Central memory CD8-positive, alpha-beta T cell (primary cell): ENCODE data around the gene SMARCA2.

Experiments
- ATAC-seq: fragments of 150-1000 bp; cut with Tn5 transposase; replicated peaks from 2 replicates; pipeline ENCODE4 v1.10.0; 2022; ENCODE audit warnings: mild to moderate bottlenecking, moderate FRiP score, moderate number of reproducible peaks; ENCODE audit not compliant: poor library complexity, severe bottlenecking; ENCODE audit errors: extremely low read depth
- DNase-seq, 2 donors: peaks; one replicate each; pipeline ENCODE4 v3.0.0; 2021; ENCODE audit warnings: low spot score in 2 of 2
- H3K27ac Mint-ChIP-seq: one replicate; pipeline ENCODE4 v1.8.0; 2022; ENCODE audit warnings: low read depth, mild to moderate bottlenecking, moderate library complexity, mixed read lengths
- H3K27me3 Mint-ChIP-seq: one replicate; pipeline ENCODE4 v1.8.0; 2022; ENCODE audit warnings: mixed read lengths
- H3K36me3 Mint-ChIP-seq: one replicate; pipeline ENCODE4 v1.8.0; 2022; ENCODE audit warnings: mild to moderate bottlenecking, moderate library complexity, mixed read lengths; ENCODE audit not compliant: insufficient read depth
- H3K4me1 Mint-ChIP-seq: one replicate; pipeline ENCODE4 v1.8.0; 2022; ENCODE audit warnings: mixed read lengths
- H3K4me3 Mint-ChIP-seq: one replicate; pipeline ENCODE4 v1.8.0; 2022; ENCODE audit warnings: mild to moderate bottlenecking, moderate library complexity, mixed read lengths
- H3K9me3 Mint-ChIP-seq: one replicate; pipeline ENCODE4 v1.8.0; 2022; ENCODE audit warnings: mixed read lengths

SMARCA2 gene

DNA sequence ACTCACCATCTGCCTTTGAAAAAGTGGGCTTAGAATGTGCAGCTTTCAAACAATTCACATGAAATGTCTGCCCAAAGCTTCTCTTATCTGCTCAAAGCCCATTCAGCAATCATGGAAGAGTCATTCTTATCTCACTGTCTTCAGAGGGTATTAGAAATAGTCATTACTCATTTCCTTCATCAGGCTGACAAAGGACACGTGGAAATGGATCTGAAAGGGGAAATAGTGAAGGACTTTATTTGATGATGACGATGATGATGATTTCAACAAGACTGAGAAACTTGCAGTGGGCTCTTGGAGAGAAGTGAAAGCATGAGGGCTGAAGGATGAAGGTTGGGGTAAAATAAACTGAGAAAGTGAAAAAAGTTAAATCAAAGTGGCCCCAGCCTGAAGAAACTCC, 194.3 kb downstream of the SMARCA2 start:
- no peaks in the 10 kb centered on the region for H3K27me3 Mint-ChIP-seq
- ATAC-seq (no peak), DNase-seq (no peak)
- H3K36me3 Mint-ChIP-seq = no peaks in the 10 kb centered on the region
- H3K27ac Mint-ChIP-seq = no peak overlapping the region
- no peaks in the 10 kb centered on the region for H3K4me1 Mint-ChIP-seq
- no peaks in the 10 kb centered on the region for H3K9me3 Mint-ChIP-seq
- no peak overlapping the region for H3K4me3 Mint-ChIP-seq

DNA sequence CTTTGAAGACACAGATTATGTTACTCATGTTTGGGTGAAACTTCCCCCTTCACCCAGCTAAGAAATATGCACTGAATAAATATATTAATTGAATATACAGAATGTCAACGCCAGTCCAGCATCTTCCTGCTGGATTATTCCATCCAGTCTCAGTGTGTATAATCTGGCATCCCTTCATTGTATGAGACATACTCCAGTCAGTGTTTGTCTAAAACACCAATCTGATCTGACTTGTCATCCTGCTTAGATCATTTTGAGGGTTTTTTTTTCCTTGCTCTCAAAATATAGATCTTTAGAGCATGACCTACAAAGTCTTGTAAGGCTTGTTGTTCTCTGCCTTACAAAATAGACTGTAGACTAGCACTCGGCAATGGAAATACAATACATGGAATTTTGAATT, 195.1 kb downstream of the SMARCA2 start:
- Mint-ChIP-seq H3K9me3 (no peaks in the 10 kb centered on the region), H3K27ac (no peak overlapping the region), H3K36me3 (no peaks in the 10 kb centered on the region), H3K4me1 (no peaks in the 10 kb centered on the region), H3K4me3 (no peak overlapping the region), H3K27me3 (no peaks in the 10 kb centered on the region)
- ATAC-seq (no peak), DNase-seq (no peak)

DNA sequence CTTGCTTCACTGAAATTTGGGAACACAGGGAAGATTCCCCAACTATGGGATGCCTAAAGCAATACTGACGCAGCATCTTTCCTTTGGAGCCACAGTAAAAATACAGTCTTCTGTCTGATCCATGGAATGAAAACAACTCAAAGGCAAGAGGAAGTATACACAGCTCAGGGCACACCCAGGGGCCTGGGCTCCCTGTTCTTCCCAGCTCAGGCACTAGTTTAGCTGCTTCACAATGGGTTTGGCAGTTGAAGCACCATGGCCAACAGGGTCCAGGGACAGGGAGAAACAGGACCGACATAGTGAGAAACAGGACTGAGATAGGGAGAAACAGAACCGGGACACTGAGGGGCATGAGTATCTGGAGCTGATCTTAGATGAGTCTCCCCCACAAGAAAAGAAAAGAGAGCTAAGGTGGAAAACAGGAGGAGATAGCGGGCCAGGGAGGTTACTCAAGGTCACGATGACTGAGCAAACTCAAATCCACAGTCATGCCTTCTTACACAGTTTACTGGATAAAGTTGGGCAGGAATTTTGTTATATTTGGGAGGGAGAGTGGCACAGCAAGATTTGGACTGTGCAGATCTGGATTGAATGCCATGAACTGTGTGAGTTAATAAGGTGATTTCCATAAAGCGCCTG, 198.8 kb downstream of the SMARCA2 start:
- Mint-ChIP-seq H3K36me3 (no peaks in the 10 kb centered on the region), H3K27ac (no peak overlapping the region), H3K9me3 (no peaks in the 10 kb centered on the region), H3K4me3 (no peak overlapping the region), H3K4me1 (no peaks in the 10 kb centered on the region), H3K27me3 (no peaks in the 10 kb centered on the region)
- no peak for ATAC-seq
- no peak for DNase-seq

DNA sequence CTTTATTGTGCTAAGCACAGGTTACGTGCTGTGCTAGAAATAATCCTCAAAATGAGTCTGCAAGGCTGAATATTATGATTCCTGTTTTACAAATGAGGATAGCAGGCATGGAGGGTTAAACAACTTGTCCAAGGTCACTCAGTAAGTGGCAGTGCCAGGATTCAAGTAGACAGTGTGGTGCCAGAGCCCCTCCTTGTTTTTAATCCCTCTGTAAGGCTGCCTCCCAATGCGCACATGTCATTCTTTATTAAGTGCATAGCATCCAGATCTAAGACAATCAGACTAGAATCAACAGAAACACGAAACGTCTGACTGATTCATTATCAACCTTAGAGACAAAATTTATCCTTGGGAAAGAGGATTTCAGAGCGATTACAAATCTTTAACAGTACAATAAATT, 199.6 kb downstream of the SMARCA2 start:
- H3K4me1 Mint-ChIP-seq = no peaks in the 10 kb centered on the region
- ATAC-seq (no peak), DNase-seq (no peak)
- no peaks in the 10 kb centered on the region for H3K36me3 Mint-ChIP-seq
- no peak overlapping the region for H3K27ac Mint-ChIP-seq
- no peaks in the 10 kb centered on the region for H3K27me3 Mint-ChIP-seq
- H3K4me3 Mint-ChIP-seq = no peak overlapping the region
- H3K9me3 Mint-ChIP-seq = no peaks in the 10 kb centered on the region

DNA sequence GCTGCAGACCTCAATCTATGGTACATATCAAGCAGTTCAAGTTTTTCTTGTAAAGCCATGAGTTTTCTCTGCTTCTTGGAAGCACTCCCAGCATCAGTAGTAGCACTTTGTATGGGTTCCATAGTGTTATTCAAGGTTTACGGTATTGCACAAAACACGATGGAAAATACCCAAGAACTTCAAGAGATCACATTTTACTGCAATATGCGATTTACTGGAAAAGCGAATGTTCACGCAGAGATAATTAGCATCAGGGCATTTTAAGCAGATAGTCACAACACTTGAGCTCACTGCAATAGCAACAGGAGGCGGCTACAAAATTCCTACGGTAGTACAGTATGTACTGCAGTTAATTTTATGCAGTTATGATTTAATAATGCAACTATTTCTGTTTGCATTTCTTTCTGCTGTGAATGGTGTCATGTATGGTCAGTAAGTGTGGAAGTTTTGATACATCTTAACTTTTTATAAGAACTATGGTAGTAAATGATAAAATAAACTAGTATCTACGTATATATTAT, 200.8 kb downstream of the SMARCA2 start:
- Mint-ChIP-seq H3K36me3 (no peaks in the 10 kb centered on the region), H3K9me3 (no peaks in the 10 kb centered on the region), H3K4me1 (no peaks in the 10 kb centered on the region), H3K27me3 (no peaks in the 10 kb centered on the region), H3K4me3 (no peak overlapping the region), H3K27ac (no peak overlapping the region)
- ATAC-seq (no peak), DNase-seq (no peak)

DNA sequence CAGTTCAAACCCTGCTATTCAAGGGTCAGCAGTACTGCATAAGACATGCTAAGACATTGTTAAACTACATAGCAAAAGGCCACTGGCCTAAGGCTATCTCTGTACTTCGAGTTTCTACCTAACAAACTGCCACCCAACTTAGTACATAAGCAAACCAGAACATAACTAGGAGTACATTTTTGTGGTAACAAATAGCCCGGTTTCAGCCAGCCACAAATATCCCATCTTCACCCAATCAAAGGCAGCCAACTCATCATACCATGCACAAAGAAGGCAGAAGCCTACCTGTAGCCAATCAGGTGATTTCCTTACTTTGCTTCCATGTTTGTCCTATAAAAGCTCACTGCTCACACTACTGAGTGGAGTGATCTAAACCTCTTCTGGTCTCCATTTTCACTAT, 201.4 kb downstream of the SMARCA2 start:
- Mint-ChIP-seq H3K27me3 (no peaks in the 10 kb centered on the region), H3K9me3 (no peaks in the 10 kb centered on the region), H3K36me3 (no peaks in the 10 kb centered on the region), H3K4me1 (no peaks in the 10 kb centered on the region), H3K27ac (no peak overlapping the region), H3K4me3 (no peak overlapping the region)
- DNase-seq = no peak
- no peak for ATAC-seq

DNA sequence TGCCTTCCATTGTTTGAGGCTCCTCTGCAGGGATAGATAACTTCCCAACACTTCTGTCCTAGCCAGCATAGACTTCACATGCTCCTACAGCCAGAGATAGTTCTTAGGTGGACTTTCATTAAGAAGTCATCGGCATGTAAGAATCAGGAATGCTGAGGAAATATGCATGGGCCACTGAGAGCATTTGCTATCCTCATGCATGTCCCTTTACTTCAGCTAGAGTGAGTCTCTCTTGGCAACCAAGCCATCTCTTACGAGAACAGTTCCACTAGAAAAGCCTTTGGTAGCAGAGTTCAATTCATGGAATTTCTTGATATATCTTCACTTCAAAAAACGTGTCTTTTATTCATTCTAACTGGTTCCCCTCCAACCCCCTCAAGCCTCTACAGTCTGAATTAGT, 202.4 kb downstream of the SMARCA2 start:
- no peak overlapping the region for H3K4me3 Mint-ChIP-seq
- no peak for DNase-seq
- H3K4me1 Mint-ChIP-seq = no peaks in the 10 kb centered on the region
- no peaks in the 10 kb centered on the region for H3K36me3 Mint-ChIP-seq
- no peak overlapping the region for H3K27ac Mint-ChIP-seq
- H3K27me3 Mint-ChIP-seq = no peaks in the 10 kb centered on the region
- no peak for ATAC-seq
- H3K9me3 Mint-ChIP-seq = no peaks in the 10 kb centered on the region

DNA sequence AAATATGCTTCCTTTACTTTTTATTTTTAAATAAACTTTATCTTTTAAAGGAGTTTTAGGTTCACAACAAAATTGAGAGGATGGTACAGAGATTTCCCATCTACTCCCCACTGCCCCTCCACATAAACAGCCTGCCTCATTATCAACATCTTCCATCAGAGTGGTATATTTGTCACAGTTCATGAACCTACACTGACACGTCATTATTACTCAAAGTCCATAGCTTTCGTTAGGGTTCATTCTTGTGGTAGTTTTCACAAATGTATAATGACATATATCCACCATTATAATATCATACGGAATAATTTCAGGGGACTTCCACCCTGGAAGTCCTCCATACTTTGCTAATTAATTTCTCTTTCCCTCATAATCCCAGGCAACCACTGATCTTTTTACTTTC, 204.9 kb downstream of the SMARCA2 start:
- no peak for ATAC-seq
- DNase-seq = no peak
- no peaks in the 10 kb centered on the region for H3K9me3 Mint-ChIP-seq
- H3K4me3 Mint-ChIP-seq = no peak overlapping the region
- no peak overlapping the region for H3K27ac Mint-ChIP-seq
- no peaks in the 10 kb centered on the region for H3K4me1 Mint-ChIP-seq
- no peaks in the 10 kb centered on the region for H3K27me3 Mint-ChIP-seq
- no peaks in the 10 kb centered on the region for H3K36me3 Mint-ChIP-seq

DNA sequence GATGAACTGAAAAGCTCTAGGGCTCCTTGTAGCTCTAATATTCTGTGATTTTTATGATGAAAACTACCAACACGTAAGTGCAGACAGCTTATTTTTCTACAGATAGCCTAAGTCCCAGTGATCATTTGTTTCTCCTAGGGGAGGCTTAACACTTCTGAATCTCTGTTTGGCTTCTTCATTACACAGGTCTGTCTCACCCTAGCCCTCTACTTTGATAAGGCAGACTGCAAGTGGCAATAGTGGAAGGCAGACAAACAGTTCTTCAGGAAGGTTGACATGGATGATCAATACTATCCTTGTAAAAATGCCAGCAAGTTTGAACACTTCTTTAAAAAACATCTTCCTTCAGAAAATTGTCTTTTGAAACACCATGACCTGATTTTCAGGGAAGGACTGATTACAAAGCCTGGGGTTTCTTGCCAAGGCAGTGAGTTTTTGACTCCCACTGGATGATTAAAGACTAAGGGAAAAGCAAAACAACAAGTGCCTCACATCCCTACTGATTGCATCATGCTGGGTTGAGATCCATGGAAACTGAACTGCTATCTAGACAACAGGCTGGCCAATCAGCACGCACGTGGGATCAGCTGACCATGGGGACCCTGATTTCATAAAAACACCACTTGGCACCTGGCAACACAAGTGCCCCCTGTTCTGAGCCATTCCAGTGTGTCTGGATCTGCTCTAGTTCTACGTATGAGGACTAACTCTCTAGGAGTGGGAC, 212.2 kb downstream of the SMARCA2 start:
- H3K27ac Mint-ChIP-seq = no peak overlapping the region
- no peaks in the 10 kb centered on the region for H3K4me1 Mint-ChIP-seq
- H3K9me3 Mint-ChIP-seq = no peaks in the 10 kb centered on the region
- H3K36me3 Mint-ChIP-seq = no peaks in the 10 kb centered on the region
- H3K27me3 Mint-ChIP-seq = peaks cover 9% of the 10 kb centered on the region
- ATAC-seq (no peak), DNase-seq (no peak)
- H3K4me3 Mint-ChIP-seq = no peak overlapping the region

DNA sequence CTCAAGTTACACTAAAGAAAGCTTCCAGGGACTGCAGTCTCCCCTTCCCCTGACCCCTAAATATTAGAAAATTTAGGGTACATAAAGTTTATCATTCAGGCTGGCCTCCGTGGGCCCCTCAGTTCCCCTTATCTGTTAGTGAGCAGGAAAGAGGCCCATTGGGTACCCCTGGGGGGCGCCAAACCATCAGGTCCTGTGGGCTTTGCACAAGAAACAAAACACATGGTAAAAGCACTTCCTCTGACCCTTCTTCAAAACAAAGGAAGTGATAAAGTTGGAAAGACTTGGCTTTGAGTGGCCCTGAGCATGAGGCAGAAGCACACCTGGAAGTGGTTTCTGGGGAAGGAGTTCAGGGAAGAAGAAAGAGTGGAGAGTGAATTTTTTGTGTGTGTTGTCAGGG, 213.0 kb downstream of the SMARCA2 start:
- no peak for DNase-seq
- H3K27ac Mint-ChIP-seq = no peak overlapping the region
- no peaks in the 10 kb centered on the region for H3K9me3 Mint-ChIP-seq
- no peaks in the 10 kb centered on the region for H3K4me1 Mint-ChIP-seq
- no peak overlapping the region for H3K4me3 Mint-ChIP-seq
- ATAC-seq = no peak
- peaks cover 9% of the 10 kb centered on the region for H3K27me3 Mint-ChIP-seq
- no peaks in the 10 kb centered on the region for H3K36me3 Mint-ChIP-seq

DNA sequence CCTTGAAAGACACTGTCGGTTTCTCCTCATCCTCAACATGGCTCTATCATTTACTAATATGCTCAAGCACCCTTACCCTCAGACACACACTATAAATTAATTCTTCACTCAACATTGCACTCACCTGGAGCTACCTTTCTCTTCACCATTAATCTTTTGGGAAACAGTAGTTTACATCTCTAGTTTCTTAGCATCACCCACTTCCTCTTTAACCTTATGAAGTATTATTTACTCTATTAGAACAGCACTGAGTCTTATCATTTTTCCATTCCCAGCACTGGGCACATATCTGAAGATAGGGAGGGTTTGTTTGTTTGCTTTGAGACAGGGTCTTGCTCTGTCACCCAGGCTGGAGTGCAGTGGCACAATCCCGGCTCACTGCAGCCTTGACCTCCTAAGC, 213.5 kb downstream of the SMARCA2 start:
- no peak for DNase-seq
- no peak for ATAC-seq
- Mint-ChIP-seq H3K4me1 (no peaks in the 10 kb centered on the region), H3K4me3 (no peak overlapping the region), H3K27me3 (peaks cover 9% of the 10 kb centered on the region), H3K27ac (no peak overlapping the region), H3K9me3 (no peaks in the 10 kb centered on the region), H3K36me3 (no peaks in the 10 kb centered on the region)

DNA sequence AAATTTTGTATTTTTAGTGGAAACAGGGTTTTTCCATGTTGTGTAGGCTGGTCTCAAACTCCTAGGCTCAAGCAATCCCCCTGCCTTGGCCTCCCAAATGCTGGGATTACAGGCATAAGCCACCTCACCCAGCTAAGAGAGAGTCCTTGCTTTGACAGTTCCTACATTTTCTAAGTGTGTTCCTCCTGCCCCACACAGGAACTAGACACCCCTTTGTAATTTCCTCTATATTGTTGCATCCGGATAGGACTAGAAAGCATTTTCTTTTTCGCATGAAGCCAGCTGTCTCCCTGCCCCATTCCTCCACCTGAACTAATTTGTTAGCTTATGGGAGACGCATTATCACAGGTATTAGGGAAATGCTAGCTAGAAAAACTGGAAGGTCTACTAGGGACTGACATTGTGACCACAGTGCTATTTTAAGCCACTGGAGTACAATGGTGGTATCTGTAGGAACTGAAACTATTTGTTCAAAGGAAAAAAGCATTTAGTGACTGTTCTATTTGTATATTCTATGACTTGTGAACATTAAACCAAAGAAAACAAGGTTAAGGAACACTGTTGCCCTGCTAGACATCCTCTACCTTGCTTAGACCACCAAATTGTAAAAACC, 214.1 kb downstream of the SMARCA2 start:
- Mint-ChIP-seq H3K9me3 (no peaks in the 10 kb centered on the region), H3K4me1 (no peaks in the 10 kb centered on the region), H3K27me3 (peaks cover 9% of the 10 kb centered on the region), H3K36me3 (no peaks in the 10 kb centered on the region), H3K27ac (no peak overlapping the region), H3K4me3 (no peak overlapping the region)
- no peak for ATAC-seq
- no peak for DNase-seq

DNA sequence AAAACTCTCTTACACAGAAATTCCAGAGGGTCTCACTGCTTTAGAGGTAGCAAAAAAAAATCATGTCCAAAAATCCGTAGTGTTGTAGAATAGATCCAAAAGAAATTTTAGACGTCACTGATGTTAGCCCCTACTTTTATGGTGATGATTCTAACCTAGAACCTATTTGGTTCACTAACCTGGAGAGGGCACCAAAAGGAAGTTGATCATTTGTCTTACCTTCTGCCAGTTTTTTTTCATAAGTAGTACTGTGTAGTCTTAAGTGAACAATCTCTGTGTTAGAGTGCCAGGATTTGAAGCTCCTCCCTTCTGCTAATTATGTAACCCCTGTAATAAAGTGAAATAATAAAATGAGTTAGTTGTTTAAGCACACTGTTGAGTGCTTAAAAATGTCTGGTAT, 215.2 kb downstream of the SMARCA2 start:
- H3K4me3 Mint-ChIP-seq = no peak overlapping the region
- H3K9me3 Mint-ChIP-seq = no peaks in the 10 kb centered on the region
- no peak overlapping the region for H3K27ac Mint-ChIP-seq
- H3K36me3 Mint-ChIP-seq = no peaks in the 10 kb centered on the region
- no peaks in the 10 kb centered on the region for H3K4me1 Mint-ChIP-seq
- peaks cover 9% of the 10 kb centered on the region for H3K27me3 Mint-ChIP-seq
- ATAC-seq = no peak
- no peak for DNase-seq
